GF-D8 (cell line): ENCODE measurements around the gene CHAD.
"Not testable (repeated sequence)": the region's sequence is repeated elsewhere in the genome, so short reads cannot be mapped to it uniquely, and the experiment has no call there.

Experiments
- DNase-seq: peaks from one replicate; lab custom pipeline; 2025; lab: John Stamatoyannopoulos, UW

Gene CHAD

GRCh38 chr17:50473901-50474300 is 5.2 kb upstream of the CHAD start:
- no peak for DNase-seq

- DNase-seq = not testable (repeated sequence)
Measured at GRCh38 chr17:50472761-50473161, 4.1 kb upstream of the CHAD start.

GRCh38 chr17:50472286-50472685 is 3.6 kb upstream of the CHAD start:
- no peak for DNase-seq

GRCh38 chr17:50471009-50471905 is 2.6 kb upstream of the CHAD start:
- no peak for DNase-seq

GRCh38 chr17:50470426-50470825 is 1.7 kb upstream of the CHAD start:
- no peak for DNase-seq

GRCh38 chr17:50469671-50470305 is 1.1 kb upstream of the CHAD start:
- no peak for DNase-seq

- DNase-seq = no peak
Measured at GRCh38 chr17:50469208-50469605, 527 bp upstream of the CHAD start.

- no peak for DNase-seq
Measured at GRCh38 chr17:50467855-50468303, 801 bp downstream of the CHAD start.

- DNase-seq = no peak
Measured at GRCh38 chr17:50467114-50467854, 1.4 kb downstream of the CHAD start.

- no peak for DNase-seq
Measured at GRCh38 chr17:50466371-50467113, 2.1 kb downstream of the CHAD start.

- DNase-seq = no peak
Measured at GRCh38 chr17:50465635-50466034, 3.0 kb downstream of the CHAD start.

GRCh38 chr17:50465171-50465570 is 3.5 kb downstream of the CHAD start:
- no peak for DNase-seq

- DNase-seq = no peak
Measured at GRCh38 chr17:50464736-50465135, 3.9 kb downstream of the CHAD start.

GRCh38 chr17:50464121-50464520 is 4.6 kb downstream of the CHAD start:
- no peak for DNase-seq

- no peak for DNase-seq
Measured at GRCh38 chr17:50462446-50462845, 6.2 kb downstream of the CHAD start.

GRCh38 chr17:50461550-50462132 is 7.0 kb downstream of the CHAD start:
- DNase-seq = no peak

GRCh38 chr17:50460831-50461526 is 7.7 kb downstream of the CHAD start:
- DNase-seq = no peak

GRCh38 chr17:50459756-50460155 is 8.9 kb downstream of the CHAD start:
- no peak for DNase-seq

GRCh38 chr17:50458701-50459676 is 9.7 kb downstream of the CHAD start:
- no peak for DNase-seq

GRCh38 chr17:50458270-50458669 is 10.4 kb downstream of the CHAD start:
- no peak for DNase-seq
